Tibial artery (tissue), 4 donors: ENCODE data around the gene BAZ2B.

Experiments used
- DNase-seq, 2 donors: peaks; one replicate each; pipeline ENCODE4 v3.0.0-alpha.2; 2019
- H3K27ac ChIP-seq, 2 donors: fragments of 200-600 bp; sonication (generic) in 1 of 2; 1 replicate in 1 of 2; 2 replicates in 1 of 2; pipeline ENCODE4 v1.5.1; 2018 to 2019; ENCODE audit warnings: mild to moderate bottlenecking in 1 of 2
- H3K27me3 ChIP-seq, 2 donors: fragments of 200-600 bp; sonication (generic) in 1 of 2; one replicate each; pipeline versions ENCODE4 v1.5.1 to v1.6.0; 2016 to 2019
- H3K36me3 ChIP-seq, 3 donors: fragments of 200-600 bp; sonication (generic) in 2 of 3; one replicate each; pipeline ENCODE4 v1.5.1; 2016 to 2019; ENCODE audit warnings: mild to moderate bottlenecking in 2 of 3
- H3K4me1 ChIP-seq, 4 donors: fragments of 200-600 bp; sonication (generic) in 2 of 4; 1 replicate in 3 of 4; 2 replicates in 1 of 4; pipeline ENCODE4 v1.5.1; 2016 to 2019
- H3K4me3 ChIP-seq, 2 donors: fragments of 200-600 bp; sonication (generic) in 1 of 2; 1 replicate in 1 of 2; 2 replicates in 1 of 2; pipeline ENCODE4 v1.5.1; 2018 to 2019; ENCODE audit warnings: mild to moderate bottlenecking in 2 of 2
- H3K9me3 ChIP-seq, 3 donors: fragments of 200-600 bp; sonication (generic) in 1 of 3; one replicate each; pipeline ENCODE4 v1.5.1; 2016 to 2019
- intact Hi-C: fragments of 100-400 bp; cut with DNase I; formaldehyde crosslinking; loops from one replicate; pipeline ENCODE4 v1.15.0; 2023; ENCODE audit warnings: low total_unique reads
- TF ChIP-seq, protein P1 (sequence below), 2 experiments: fragments of 200-600 bp in 1 of 2; fragments of 450-650 bp in 1 of 2; IDR thresholded peaks; one replicate each; pipeline ENCODE4 v1.5.1; 2017 to 2019; ENCODE audit warnings: antibody characterized with exemption in 2 of 2, mild to moderate bottlenecking in 1 of 2, moderate library complexity in 1 of 2

The BAZ2B gene

DNA sequence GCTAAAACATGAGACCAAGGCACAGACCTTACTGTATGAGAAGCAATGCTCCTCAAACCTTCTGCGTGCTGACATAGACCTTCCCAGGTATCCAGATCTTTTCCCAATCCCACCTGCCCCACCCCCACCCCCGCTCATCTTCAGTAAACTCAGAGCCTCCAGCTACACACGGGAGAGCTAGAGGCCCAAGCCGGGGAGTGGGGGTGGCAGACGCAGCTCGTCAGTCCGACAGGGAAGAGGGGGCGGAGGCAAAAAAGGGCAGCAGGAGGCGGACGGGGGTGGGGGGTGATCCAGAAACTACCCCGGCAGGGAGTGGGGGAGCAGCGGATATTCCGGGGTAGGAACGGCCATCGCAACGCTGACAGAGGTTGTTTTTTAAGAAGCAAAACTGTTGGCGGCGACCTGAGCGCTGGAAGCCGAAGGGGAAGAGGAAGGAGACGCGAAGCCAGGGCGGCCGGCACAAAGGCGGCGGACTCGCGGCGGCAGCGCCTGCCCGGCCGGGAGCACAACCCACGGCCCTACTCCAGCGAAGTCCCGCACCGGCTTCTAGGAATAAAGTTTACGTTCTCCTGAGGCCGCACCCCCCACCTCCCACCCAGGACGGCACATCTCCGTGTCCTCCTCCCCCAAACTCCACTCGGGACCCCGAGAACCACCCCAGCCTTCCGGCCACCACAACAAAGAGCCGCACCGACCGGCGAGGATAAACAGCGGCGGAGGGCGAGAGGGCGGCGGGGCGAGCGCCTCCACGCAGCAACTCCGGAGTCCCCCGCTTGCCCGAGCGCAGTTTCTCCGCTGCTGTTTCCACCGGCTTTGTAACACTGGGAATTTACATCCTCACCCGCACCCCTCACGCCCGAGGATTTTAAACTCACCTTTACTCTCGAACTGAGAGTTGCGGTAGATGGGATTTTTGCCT lies 722 bp downstream of the BAZ2B start:
- peak; percentile 92 to 94 for DNase-seq
- Histone ChIP-seq H3K27ac (peak overlapping the region; percentile 97 to 100), H3K4me3 (peak overlapping the region; percentile 76 to 92), H3K9me3 (no peaks in the 10 kb centered on the region), H3K27me3 (no peaks in the 10 kb centered on the region), H3K36me3 (no peaks in the 10 kb centered on the region), H3K4me1 (peaks cover 0 to 43% (median 0%) of the 10 kb centered on the region in 4 donors)
- intact Hi-C loops = loop anchor here (10.0 kb wide), 2 partner anchors 99 to 179 kb away; partner anchors contain the start of genes CD302 and MARCHF7
- TF ChIP-seq, protein P1, sequence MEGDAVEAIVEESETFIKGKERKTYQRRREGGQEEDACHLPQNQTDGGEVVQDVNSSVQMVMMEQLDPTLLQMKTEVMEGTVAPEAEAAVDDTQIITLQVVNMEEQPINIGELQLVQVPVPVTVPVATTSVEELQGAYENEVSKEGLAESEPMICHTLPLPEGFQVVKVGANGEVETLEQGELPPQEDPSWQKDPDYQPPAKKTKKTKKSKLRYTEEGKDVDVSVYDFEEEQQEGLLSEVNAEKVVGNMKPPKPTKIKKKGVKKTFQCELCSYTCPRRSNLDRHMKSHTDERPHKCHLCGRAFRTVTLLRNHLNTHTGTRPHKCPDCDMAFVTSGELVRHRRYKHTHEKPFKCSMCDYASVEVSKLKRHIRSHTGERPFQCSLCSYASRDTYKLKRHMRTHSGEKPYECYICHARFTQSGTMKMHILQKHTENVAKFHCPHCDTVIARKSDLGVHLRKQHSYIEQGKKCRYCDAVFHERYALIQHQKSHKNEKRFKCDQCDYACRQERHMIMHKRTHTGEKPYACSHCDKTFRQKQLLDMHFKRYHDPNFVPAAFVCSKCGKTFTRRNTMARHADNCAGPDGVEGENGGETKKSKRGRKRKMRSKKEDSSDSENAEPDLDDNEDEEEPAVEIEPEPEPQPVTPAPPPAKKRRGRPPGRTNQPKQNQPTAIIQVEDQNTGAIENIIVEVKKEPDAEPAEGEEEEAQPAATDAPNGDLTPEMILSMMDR (IDR thresholded peaks at IDR 0.05) = no peak

DNA sequence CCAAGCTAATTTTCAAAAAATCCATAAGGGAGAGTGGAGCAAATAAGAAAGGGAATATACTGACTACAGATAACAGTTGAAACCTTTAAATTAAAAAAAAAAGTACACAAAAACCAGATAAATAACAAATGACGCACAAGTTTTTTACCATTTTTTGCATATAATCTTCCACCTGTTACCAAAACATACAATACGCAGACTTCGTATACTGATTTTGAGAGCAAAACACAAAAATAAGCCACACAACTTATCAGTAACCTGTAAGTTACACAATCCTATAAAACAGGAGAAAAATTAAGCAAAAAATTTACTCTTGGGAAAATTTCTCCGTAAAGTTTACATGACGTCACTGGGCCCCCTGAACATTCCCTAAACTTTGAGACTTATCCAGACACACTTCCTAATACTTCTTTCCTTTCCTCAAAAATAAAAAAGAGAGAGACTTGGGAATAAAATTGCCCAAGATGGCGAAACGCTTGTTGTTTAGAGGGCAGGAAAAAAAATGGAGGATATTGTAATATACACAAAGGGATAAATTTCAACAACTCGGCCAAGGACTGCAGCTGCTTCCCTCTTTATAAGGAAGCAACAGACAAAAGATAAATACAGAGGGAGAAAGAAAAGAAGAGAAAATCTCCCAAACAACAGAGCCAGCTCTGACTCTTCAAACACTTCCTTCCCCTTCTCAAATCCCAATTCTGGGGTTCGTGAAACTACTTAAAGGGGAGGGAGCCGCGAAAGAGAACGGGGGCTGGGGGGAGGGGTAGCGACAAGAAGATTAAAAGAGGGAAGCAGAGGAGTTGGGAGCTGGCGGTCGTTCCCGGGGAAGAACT lies 1.6 kb downstream of the BAZ2B start:
- Histone ChIP-seq H3K4me3 (peak overlapping the region; percentile 76 to 92), H3K27me3 (no peaks in the 10 kb centered on the region), H3K9me3 (no peaks in the 10 kb centered on the region), H3K36me3 (no peaks in the 10 kb centered on the region), H3K4me1 (peaks cover 0 to 51% (median 4%) of the 10 kb centered on the region in 4 donors), H3K27ac (peak overlapping the region; percentile 97 to 100)
- TF ChIP-seq, protein P1 (IDR thresholded peaks at IDR 0.05) = no peak
- DNase-seq = no peak
- intact Hi-C loops = loop anchor here (10.0 kb wide), 2 partner anchors 100 to 180 kb away; partner anchors contain the start of genes CD302 and MARCHF7

DNA sequence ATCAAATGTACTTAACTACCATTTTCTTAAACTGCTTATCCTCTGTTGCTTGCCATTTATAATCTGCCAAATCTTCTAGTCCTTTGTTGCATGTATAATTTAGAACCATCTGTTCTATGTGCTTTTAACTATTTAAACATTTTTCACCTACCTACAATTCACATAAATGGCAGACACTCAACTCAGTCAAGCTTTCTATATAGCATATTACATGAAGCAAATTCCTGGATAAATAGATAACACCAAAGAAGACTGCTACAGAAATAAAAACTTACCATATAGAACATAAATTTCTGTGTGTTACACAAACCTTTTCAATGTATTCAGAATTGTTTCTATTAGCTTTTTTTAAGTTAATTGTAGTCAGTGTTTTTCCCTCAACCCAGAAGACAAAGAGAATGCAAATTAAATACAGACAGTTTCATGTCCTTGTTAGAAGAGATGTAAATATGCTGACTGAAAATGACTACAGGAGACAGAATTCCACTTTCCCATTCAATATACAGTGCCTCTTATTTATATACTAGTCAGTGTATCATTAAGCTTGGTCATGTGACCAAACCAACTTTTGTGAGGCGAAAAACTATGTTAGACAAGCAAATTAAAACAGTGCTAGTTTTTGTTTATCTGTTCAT lies 2.6 kb downstream of the BAZ2B start:
- intact Hi-C loops = loop anchor here (10.0 kb wide), 2 partner anchors 101 to 181 kb away; partner anchors contain the start of genes CD302 and MARCHF7

DNA sequence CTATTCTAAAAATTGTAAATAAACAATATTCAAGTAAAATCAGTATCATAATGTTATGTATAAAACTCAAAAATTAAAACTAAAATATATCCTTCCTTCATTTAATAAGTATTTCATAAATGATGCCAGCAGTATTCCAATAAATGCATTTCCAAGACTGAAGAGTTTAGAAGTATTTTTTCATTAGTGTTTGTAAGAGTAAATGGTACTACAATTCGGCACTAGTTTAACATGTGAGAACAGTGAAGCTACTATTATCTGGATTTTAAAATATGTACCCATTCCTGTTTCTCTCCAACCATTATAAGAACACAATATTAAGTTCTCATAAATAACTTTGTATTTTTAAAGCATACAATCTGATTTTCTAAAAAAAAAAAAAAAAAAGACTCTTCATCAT lies 3.3 kb downstream of the BAZ2B start:
- Histone ChIP-seq H3K27me3 (no peaks in the 10 kb centered on the region), H3K4me1 (peaks cover 0 to 63% (median 7%) of the 10 kb centered on the region in 4 donors), H3K9me3 (no peaks in the 10 kb centered on the region), H3K27ac (peak overlapping the region in 1 of 2 donors; percentile 97), H3K4me3 (peak overlapping the region; percentile 76 to 92), H3K36me3 (no peaks in the 10 kb centered on the region)
- intact Hi-C loops = loop anchor here (10.0 kb wide), 2 partner anchors 102 to 182 kb away; partner anchors contain the start of genes CD302 and MARCHF7
- TF ChIP-seq, protein P1 (IDR thresholded peaks at IDR 0.05) = no peak
- DNase-seq = no peak

More for the DNA sequence above, 2.6 kb downstream of the BAZ2B start:
- no peak for DNase-seq
- H3K9me3 ChIP-seq = no peaks in the 10 kb centered on the region
- H3K27ac ChIP-seq = peak overlapping the region; percentile 97 to 100
- peaks cover 0 to 59% (median 6%) of the 10 kb centered on the region in 4 donors for H3K4me1 ChIP-seq
- H3K36me3 ChIP-seq = no peaks in the 10 kb centered on the region
- peak overlapping the region; percentile 76 to 92 for H3K4me3 ChIP-seq
- H3K27me3 ChIP-seq = no peaks in the 10 kb centered on the region
- TF ChIP-seq, protein P1 (IDR thresholded peaks at IDR 0.05) = no peak
